Stimulated activated CD8-positive, alpha-beta memory T cell treated with anti-CD3 and anti-CD28 coated beads, Interleukin-12 subunit alpha, Interleukin-12 subunit beta, amount 100 ng/mL, for 24 hours (primary cell): ENCODE measurements around the gene CALML5.

Experiments used
- DNase-seq: peaks from one replicate; pipeline ENCODE4 v3.0.0-alpha.2; 2020; ENCODE audit errors: extremely low read depth

The CALML5 gene

DNA sequence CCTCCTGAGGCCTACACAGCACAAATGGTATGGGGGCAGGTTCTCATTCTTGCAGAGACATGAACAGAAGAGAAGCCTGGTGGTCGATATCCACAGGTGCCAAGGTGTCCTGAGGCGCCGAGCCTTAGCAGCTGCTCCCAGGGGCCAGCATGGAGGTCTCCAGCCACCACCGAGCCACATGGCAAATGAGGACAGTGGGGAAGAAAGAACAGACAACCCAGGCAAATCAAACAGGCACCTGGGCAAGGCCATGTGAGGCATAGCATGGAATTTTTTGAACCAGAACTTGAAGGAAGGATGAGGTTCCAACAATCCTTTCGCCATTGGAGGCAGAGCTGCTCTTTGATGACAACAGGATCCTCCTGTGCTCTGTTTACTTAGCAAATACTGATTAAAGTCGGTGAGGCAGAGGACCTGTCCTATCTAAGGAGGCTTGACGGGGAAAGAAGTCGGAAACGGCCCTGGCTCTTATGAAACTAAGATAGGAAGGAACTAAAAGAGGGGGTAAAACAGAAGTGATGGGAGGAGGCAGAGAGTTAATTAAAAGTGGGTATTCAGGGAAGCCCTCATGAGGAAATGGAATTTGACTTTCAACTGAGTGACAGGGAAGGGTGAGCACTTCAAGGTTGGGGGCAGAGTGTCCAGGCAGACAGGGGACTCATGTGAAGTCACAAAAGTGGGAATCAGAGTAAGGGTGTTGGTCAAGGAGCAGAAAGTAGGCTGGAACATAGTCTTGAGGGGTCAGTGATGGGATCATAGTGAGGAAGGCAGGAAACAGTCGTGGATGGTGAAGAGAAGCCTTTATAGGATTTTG, 16.8 kb upstream of the CALML5 start:
- no peak for DNase-seq

DNA sequence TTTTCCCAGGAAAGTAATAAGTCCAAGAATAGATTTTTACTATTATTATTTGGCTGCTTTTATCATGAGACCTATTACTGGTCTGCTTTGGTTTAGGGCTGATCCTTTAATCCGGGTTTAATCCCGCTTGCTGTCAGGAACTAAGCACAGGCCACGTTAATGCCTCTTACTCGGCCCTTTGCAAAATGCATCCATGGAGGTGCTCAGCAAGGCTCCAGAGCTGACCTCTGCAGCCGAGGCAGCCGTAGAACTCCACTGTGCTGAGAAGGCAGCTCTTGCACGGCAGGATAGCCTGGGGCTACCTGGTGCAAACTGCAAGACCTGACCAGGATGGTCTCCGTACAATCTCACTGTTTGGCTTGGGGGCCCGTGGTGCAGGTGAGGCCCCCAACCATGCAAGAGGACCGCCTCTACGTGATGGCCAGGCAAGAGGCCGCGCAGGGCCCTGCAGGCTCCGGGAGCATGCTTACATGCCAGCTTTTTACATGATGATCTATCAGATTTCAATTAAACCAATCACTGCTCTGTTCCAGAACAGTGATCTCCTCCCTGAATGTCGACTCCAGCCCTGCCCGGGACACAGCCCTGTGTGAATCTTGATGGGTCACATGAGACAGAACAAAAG, 15.0 kb upstream of the CALML5 start:
- no peak for DNase-seq

DNA sequence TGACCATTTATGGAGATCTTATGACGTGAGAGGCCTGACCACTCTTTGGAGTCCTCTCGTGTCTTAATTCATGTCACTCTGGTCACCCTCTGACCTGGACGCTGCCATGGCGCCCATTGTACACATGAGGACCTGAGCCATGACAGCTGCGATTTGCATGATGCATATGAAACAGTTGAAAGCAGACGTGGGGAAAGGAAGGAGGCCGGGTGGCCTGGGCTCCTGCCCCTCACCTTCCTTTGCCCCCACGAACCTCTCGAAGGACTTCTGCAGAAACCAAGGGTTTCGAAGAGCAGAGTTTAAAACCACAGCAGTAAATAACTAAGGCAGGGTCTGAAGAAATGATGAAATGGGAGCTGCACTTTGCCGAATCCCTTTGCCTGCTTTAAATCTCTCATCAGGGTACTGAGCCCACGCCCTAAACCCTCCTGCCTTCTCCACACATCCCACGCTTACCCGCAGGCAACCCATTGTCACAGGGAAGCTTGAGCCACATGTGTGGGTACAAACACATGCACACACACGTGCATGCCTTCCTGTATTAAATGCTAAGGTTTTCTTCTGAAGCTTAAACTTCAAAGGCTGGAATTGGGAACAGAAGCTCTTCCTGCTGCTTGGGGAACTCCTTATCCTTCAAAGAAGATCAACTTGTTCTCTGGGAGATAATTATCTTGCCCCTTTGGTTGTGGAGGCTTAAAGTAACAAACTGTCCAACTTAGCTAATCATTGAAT, 13.7 kb upstream of the CALML5 start:
- no peak for DNase-seq

DNA sequence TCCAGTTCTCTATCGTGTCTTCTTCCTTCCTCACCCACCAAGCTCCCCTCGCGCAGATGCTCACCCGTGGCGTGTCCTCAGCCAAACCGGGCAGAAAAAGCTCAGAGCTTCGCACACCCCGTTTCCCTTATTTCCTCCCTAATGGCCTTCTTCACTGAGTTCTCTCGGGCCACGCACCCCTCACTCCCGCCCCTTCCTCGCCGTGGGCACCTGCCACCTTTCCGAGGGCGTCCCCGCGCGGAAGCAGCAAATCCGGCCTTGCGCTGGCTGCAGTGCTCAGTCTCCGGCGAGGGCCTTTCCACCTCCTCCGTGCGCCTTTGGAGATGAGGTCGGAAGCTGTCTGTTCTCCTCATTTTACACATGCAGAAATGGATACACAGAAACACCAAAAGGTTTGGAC, 13.0 kb upstream of the CALML5 start:
- no peak for DNase-seq

DNA sequence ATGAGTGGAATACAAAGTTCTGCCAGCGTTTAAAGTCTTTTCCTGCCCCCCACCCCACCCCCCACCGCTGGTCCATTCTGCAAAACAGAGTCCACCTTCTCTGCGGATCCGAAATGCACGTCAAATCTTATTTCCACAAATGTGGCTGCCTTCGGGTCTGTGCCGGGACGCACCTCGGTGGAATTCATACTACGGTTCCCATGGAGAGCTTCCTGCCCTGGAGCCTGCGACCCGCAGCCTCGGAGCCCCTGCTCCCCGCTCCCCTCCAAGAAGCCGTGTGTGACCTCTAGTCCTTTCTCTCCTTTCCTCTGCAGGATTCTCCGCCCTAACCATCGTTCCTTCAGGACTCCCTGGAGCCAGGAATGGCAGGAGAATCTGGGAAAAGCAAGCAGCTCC, 12.5 kb upstream of the CALML5 start:
- no peak for DNase-seq

DNA sequence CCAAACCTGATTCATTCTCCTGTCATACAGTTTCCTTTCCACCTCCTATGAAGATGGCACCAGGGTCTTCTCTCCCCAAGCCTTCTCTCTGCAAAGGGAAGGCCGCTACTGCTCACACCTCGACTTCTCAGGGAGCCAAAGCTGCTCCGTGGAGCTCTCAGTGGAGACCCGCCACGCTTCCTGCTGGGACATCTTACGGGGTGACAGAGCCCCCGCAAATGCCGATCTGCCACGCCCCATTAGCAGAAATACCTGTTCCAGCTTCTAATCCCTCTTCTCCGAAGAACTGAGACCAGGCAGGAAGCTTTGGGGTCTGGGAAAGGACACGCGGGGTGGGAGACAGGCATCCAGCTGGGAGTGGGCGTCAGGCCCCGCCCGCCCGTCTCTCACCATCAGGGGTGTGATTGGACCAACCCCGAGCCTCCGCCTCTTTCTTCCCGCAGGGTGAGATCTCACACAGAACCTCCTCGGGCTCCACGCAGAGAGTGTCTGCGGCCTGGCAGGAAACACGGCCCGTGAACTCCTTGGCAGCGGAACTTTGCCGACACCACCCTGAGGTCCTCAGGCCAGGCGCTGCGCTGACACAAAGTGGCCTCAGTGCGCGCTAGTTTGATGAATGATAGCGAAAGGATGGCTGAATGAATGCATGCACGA, 12.0 kb upstream of the CALML5 start:
- DNase-seq, result no peak

DNA sequence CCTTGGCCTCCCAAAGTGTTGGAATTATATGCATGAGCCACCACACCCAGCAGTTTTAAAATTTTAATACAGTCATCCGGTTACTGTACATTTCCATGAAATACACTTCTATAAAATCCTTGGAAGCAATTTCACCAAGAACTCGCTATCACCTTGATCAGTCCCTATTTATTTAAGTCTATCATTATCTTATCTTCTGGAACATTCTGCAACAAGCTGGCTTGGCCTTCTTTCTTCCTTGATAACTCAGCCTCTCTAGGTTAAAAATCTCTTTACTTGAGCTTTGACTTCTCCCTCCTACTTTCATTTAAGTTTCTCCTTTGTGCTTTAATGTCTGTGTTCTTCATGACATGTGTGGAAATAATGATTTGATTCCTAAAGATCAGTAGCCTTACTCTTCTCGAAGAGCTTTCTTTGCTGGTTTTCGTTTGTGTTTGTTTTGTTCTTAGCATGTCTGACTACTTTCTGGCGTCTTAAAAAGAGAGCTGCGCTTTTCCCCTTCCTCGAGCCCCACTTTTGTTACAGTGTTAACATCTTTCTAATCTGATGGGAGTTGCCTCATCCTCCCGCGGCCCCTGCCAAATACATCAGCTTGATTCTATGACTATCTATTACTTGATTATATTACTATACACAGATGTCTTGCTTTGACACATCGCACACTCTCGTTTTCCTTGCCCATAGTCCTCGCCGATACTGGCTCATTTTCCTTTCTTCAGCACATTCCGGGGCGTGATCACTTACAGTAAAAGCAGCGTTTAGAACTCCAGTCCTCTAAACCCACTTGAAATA, 11.1 kb upstream of the CALML5 start:
- DNase-seq, result no peak

DNA sequence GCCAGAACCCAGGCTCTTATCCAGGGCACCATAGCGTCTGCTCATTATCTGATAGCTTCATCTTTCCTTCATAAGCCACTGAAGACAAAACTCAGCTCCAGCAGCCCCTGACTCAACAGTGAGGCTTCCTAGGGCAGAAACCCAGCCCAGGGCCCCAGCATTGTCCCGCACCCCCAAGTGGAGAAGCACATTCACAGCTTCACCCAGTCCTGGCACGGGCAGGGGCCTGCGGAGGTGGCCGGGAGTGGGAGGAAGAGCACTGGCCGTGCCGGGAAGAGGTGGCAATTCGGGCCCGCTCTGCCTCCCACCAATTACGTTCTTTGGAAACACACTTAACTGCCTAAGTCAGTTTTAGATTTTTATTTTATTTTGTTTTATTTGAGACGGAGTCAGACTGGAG, 10.3 kb upstream of the CALML5 start:
- no peak for DNase-seq

DNA sequence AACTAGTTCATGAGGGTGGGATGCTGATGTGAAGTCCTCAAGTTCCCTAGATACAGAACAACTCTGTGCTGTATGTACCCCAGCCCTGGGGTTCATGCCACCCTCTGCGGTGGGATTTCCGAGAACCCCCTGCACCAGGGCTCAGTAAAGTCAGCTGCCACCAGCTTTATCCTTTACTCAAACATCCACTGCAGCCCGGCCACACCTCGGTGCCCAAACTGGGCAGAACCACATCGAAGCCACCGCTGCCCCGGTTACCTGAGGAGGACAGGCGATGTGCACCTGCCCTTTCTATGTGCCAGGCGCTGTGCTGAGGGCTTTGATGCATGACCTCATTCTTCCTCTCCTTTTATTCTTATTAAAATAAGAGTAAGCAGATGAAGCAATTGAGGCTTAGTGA, 9.9 kb upstream of the CALML5 start:
- DNase-seq, result no peak

DNA sequence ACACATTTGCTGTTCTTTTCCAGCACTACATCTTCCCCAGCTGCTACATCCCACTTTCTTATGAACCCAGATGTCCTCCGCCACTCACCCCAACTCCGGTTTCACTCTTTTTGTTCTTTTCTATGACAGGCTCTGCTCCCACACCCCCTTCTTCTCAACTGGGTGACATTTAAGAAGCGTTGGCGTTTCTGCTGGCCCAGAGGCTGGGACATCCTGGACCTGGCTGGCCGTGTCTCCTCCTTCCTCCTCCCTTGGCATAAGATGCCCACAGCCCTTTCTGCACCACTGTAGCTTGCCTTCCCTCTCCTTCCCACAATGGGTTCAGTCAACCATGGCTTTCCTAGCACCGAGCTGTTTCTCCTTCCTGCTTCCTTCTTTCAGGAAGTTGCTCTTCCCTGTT, 9.4 kb upstream of the CALML5 start:
- no peak for DNase-seq

DNA sequence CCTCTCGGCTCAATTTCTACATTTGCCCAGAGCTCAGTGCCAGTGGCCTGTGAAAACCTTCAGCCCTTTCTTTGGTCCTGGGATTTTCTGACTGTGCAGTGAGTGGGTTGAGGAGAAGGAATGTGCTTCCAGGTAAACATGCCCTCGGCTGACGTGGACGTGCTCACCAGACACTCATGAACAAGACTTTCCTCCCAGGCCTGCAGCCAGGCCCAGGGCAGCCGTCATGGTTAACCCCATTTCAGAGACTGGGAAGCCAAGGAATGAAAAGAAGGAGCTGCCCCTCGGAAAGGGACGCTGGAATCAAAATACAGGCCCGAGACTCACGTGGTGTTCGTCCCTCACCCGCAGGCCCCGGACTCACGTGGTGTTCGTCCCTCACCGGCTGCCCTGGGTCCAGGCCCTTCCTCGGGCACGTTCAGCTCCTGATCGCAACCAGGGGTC, 8.8 kb upstream of the CALML5 start:
- no peak for DNase-seq

DNA sequence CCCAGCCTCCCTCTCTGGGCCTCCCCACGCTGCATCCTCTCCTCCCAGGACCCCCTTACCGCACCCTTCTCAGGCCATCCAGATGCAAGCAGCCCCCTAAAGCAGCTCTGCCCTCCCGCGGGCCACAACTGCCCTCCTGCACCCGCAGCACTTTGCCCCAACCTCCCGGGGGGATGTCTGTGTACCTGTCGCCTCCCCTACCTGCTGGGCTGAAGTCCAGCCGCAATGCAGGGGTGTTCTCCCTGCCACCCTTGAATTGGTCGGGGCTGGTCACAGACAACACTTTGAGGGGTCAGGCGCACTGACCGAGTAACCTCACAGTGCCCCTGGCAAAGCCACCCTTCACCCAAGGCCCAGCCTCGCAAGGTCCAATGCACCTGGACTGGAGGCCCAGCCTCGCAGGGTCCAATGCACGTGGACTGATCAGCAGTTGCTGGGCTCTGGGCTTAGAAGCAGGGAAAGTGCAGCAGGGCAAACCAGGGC, 8.3 kb upstream of the CALML5 start:
- DNase-seq, result no peak

DNA sequence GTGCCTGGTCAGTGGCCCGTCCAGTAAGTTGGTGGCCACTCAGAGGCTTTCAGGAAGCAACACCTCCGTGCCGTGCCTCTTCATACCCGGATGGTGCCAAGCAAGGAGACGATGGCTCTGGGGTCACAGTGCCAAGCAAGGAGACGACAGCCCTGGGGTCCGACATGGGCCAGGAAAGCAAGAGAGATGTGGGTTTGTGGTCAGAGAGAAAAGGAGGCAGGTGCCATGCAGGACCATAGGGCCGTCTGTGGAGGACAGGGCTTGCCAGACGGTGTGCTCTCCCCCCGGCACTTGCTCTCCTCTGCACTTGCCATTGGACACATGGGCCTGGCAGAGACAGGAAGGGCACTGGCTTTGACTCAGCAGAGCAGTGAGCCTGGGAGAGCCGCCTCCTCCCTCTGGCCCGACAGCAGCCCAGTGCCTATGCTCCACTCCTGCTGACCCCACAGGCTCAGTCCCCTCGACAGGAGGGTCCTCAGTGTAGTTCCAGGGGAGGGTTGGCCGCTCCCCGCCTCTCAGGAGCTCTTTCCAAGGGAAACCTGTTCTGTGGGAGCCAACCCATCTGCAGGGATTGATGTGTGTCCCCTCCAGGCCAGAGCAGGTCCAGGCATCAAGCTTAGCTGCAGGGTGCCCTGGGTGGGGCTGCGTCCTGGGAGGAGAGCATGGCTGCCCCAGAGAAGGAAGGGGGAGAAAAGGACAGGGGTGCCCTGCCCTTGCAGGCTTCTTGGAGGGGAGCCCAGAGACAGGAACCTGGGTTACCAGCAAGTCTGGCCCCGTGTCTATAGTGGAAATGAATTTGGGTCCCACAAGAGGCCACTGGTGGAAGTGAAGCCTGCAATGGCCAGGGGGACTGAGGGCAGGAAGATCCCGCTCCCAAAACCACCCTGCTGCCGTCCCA, 7.6 kb upstream of the CALML5 start:
- no peak for DNase-seq

DNA sequence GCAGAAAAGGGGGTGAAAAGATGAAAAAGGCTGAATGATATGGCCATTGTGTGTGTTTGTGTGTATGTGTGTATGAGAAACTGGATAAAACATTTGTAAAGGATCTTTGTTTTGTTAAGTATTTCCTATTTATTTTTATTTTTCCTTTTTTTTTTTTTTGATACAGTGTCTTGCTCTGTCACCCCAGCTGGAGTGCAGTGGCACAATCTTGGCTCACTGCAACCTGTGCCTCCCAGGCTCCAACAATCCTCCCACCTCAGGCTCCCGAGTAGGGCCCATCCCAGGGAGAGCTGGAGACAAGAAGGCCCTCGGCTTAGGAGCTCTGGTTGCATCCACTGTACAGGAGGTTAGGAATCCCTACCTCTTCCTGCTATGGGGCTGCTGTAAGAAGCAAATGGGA, 6.9 kb upstream of the CALML5 start:
- DNase-seq, result no peak

DNA sequence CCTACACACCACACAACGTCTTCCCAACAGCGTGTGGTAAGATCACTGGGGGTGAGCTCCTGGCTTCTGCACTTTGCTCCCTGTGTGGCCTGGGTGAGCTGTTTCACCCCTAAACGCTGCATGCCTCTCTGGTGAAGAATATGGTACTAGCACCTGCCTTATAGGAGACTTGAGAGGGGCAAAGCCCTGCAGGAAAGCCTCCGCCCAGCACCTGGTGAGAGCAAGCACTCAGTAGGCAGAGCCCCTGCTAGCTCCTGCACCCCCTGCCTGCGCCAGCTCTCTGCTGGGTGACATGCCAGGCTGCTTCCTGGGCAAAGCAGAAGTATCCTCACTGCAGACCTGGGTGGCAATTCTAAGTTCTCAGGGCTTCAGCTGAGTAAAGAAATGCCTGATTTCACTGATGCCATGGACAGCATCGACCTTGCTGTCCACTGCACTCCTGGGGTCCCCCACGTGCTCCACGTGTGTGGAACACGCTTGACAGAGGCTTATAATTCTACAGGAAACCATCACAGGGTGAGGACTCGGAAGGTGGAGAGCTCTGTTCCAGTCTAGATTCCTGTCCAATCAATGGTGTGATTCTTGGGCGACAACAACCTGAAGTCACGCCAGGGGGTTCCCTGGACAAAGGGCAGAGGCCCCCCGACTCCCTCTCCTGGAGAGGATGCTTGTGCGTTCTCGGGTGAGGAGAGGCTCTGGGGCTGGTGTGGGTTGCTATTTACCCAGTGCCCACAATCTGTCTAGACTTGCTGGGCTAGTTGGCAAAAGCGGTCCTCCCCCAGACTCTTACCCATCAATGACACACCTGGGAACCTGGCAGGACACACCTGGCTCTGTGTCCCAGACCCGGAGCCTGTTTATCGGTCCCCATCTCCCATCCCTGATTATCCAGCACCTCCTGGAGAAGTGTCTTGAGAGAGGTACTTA, 5.0 kb upstream of the CALML5 start:
- DNase-seq, result no peak

DNA sequence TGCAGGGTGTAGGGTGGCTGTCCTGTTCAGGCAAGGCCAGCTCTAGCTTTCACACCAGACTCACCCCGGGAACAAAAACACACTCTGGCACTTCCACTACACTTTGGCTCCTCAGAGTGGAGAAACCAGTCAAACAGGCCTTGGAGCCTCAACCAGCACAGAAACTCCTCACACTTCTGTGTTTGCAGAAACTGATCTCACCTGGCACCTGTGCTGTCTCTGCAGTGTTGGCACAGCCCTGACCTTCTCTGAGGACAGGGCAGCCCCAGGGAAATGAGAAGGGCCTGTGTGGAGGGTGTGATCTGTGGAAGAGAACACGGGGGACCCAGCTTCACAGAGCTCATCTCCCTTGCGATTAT, 4.1 kb upstream of the CALML5 start:
- DNase-seq, result no peak

DNA sequence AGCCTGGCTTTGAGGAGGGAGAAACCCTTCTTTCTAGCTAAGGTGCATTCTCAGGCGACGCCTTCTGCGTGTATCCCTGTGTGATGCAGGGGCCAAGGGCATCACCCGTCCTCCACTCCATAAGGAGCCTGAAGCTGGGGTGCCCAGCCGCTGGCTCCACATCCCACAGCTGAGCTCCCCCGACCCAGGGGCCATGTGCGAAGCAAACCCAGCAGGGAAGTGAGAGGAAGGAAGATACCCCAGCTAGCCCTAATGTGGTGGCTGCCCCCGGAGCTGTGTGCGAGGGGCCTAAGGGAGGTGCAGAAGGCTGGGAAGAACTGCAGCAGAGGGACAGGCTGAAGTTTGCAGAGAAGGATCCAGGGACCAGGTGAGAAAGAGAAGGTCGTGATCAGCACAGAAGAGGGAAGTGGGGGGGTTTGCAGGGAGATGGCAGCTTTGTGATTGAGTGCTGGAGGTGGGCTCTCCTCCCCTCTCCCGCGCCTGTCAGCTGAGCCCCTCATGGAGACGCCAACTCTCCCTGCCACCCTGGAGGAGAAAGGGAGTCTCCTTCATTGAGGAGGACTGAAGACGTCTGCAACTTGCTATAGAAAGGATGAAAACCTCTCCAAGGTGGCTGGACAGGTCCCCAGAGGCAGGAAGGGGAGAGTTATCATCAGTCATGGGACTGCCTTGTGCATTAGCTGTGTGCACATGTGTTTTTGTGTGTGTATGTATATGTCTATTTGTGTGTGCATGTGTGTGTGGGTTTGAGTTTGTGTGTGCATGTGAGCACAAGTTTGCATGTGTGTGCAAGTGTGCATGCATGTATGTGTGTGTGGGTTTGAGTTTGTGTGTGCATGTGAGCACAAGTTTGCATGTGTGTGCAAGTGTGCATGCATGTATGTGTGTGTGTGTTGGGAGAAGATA, 3.5 kb upstream of the CALML5 start:
- DNase-seq, result no peak

DNA sequence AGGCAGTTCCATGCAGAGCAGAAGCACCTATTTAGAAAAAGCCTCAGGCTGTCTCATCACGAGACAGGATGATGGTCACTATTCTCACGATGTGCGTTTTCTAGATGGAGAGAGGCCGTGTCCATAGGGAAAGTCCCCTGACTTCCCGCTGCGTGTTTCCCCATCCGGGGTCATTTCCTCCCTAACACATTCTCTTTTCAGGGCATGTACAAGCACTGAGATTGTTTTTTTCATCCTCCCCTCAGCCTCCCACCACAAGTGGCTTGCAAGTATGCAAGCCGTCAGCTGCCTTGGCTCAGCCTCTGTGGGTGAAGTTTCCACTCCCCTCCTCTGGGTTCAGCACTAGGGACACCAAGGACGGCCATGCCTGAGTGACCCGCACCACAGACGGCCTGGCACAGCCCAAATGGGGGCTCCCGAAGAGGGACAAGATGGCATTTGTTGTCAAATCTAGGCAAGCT, 2.7 kb upstream of the CALML5 start:
- no peak for DNase-seq
